MM.1S (cell line): ENCODE results near the gene EGLN1.

Experiments
- DNase-seq: peaks from one replicate; pipeline ENCODE4 v3.0.0-alpha.2; 2015
- H2AFZ ChIP-seq: fragments of 300-600 bp; sonication (generic); 2 replicates; pipeline ENCODE4 v1.6.0; 2016; ENCODE audit warnings: antibody characterized with exemption, low read length
- H3F3A ChIP-seq: fragments of 300-600 bp; sonication (generic); 2 replicates; pipeline ENCODE4 v1.6.1; 2016; ENCODE audit warnings: mild to moderate bottlenecking, antibody characterized with exemption, low read length, moderate library complexity, mixed read lengths; ENCODE audit not compliant: insufficient read depth
- H3K27ac ChIP-seq: fragments of 300-600 bp; sonication (generic); 2 replicates; pipeline ENCODE4 v1.5.1; 2016; ENCODE audit warnings: mild to moderate bottlenecking, low read length
- H3K27me3 ChIP-seq: fragments of 300-600 bp; sonication (generic); replicated peaks from 2 replicates; pipeline ENCODE4 v1.6.0; 2016; ENCODE audit warnings: low read length; ENCODE audit not compliant: insufficient read depth
- H3K36me3 ChIP-seq: fragments of 300-600 bp; sonication (generic); replicated peaks from 2 replicates; pipeline ENCODE4 v1.6.1; 2016; ENCODE audit warnings: mild to moderate bottlenecking, low read length, mixed read lengths; ENCODE audit not compliant: insufficient read depth
- H3K4me1 ChIP-seq: fragments of 300-600 bp; sonication (generic); 2 replicates; pipeline ENCODE4 v1.6.1; 2016; ENCODE audit warnings: low read length, mixed read lengths
- H3K4me2 ChIP-seq: fragments of 300-600 bp; sonication (generic); 2 replicates; pipeline ENCODE4 v1.6.0; 2016; ENCODE audit warnings: low read depth, low read length
- H3K4me3 ChIP-seq: fragments of 300-600 bp; sonication (generic); 2 replicates; pipeline ENCODE4 v1.5.1; 2016; ENCODE audit warnings: low read length, mixed read lengths
- H3K79me2 ChIP-seq: fragments of 300-600 bp; sonication (generic); 2 replicates; pipeline ENCODE4 v1.6.1; 2016; ENCODE audit warnings: mixed run types, low read length, mixed read lengths
- H3K9ac ChIP-seq: fragments of 300-600 bp; sonication (generic); 2 replicates; pipeline ENCODE4 v1.6.1; 2016; ENCODE audit warnings: low read length, mixed read lengths
- H3K9me2 ChIP-seq: fragments of 300-600 bp; sonication (generic); replicated peaks from 2 replicates; pipeline ENCODE4 v1.6.1; 2016; ENCODE audit warnings: mild to moderate bottlenecking, low read length, mixed read lengths; ENCODE audit not compliant: insufficient read depth
- H3K9me3 ChIP-seq: fragments of 300-600 bp; sonication (generic); replicated peaks from 2 replicates; pipeline ENCODE4 v1.6.1; 2016; ENCODE audit warnings: mild to moderate bottlenecking, low read length, mixed read lengths; ENCODE audit not compliant: insufficient read depth
- H4K20me1 ChIP-seq: fragments of 300-600 bp; sonication (generic); 2 replicates; pipeline ENCODE4 v1.6.1; 2016; ENCODE audit warnings: mild to moderate bottlenecking, low read length, moderate library complexity, mixed read lengths; ENCODE audit not compliant: insufficient read depth
- CTCF ChIP-seq: fragments of 300-600 bp; sonication (generic); IDR thresholded peaks from 2 replicates; pipeline ENCODE4 v1.5.1; 2016; ENCODE audit warnings: antibody characterized with exemption, low read length, mixed read lengths
- EZH2 ChIP-seq: fragments of 300-600 bp; sonication (generic); optimal IDR thresholded peaks from 2 replicates; pipeline ENCODE3; 2017; ENCODE audit warnings: low read depth, mild to moderate bottlenecking, antibody characterized with exemption, low read length, mixed read lengths
- EZH2phosphoT487 ChIP-seq: fragments of 300-600 bp; sonication (generic); IDR thresholded peaks from 2 replicates; pipeline ENCODE4 v1.6.1; 2018; ENCODE audit warnings: antibody characterized with exemption, low read length

EGLN1 gene

DNA sequence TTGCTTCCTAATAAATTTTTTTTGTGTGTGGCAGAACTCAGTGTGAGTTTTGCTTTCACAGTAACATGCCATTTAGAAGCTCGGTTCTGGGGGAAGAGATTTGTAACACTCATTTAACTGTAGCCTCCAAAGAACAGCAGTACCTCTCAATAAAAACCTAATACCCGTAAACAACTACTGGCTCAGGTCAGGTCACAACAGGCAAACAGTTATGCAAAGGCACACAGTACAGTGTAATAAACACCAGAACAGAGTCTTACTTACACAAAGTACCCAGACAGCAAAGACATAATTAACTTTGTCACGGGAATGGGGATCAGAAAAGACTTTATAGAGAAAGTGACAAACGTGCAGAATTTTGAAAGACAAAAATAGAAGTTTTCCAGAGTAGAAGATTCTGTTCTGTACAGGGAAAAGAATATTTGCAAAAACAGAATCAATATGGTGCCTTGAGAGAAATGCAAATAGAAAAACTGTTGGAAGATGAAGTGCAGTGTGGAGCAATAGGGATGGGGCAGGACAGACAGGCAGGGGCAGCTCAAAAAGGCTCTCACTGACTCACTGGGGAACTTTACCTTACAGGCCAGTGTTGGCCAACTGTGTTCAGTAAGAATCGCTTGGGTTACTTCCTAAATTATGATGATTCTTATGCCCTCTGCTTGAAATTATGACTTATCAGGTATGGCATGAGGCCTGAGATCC, 38.8 kb downstream of the EGLN1 start:
- no peaks in the 10 kb centered on the region for H3F3A ChIP-seq
- H4K20me1 ChIP-seq = no peaks in the 10 kb centered on the region
- no peak overlapping the region for H3K27ac ChIP-seq
- peaks cover 14% of the 10 kb centered on the region for H3K4me1 ChIP-seq
- no peaks in the 10 kb centered on the region for H3K9me3 ChIP-seq
- no peaks in the 10 kb centered on the region for H3K9me2 ChIP-seq
- DNase-seq = no peak
- peaks cover 79% of the 10 kb centered on the region for H3K79me2 ChIP-seq
- no peak overlapping the region for H3K9ac ChIP-seq
- H3K27me3 ChIP-seq = no peaks in the 10 kb centered on the region
- no peak overlapping the region for H3K4me3 ChIP-seq
- H2AFZ ChIP-seq = no peak overlapping the region
- TF ChIP-seq CTCF = no peak
- H3K4me2 ChIP-seq = no peak overlapping the region
- no peaks in the 10 kb centered on the region for H3K36me3 ChIP-seq

DNA sequence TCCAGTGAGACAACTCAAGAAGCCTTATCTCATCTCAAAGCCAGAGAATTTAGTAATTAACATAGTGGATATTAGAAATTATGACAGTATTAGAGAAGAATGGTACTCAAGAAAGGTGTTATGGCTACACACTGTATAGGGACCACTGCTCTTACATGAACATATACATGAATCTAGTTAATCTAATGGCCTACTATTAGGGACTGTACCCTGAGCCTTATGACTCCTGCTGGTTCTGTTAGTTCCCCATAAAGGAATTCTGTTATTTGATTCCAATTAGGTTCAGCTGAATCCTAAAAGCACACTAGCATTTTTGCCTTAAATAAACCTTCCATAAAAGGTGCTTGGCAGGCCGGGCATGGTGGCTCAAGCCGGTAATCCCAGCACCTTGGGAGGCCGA, 39.7 kb downstream of the EGLN1 start:
- no peaks in the 10 kb centered on the region for H3K9me2 ChIP-seq
- H3K36me3 ChIP-seq = no peaks in the 10 kb centered on the region
- DNase-seq = no peak
- peaks cover 14% of the 10 kb centered on the region for H3K4me1 ChIP-seq
- H3K4me3 ChIP-seq = no peak overlapping the region
- no peaks in the 10 kb centered on the region for H3K9me3 ChIP-seq
- no peak overlapping the region for H3K27ac ChIP-seq
- no peak overlapping the region for H3K9ac ChIP-seq
- no peak overlapping the region for H2AFZ ChIP-seq
- H3F3A ChIP-seq = no peaks in the 10 kb centered on the region
- H3K79me2 ChIP-seq = peaks cover 78% of the 10 kb centered on the region
- H3K4me2 ChIP-seq = no peak overlapping the region
- H4K20me1 ChIP-seq = no peaks in the 10 kb centered on the region
- H3K27me3 ChIP-seq = no peaks in the 10 kb centered on the region
- TF ChIP-seq EZH2phosphoT487 (no peak), EZH2 (no peak), CTCF (no peak)

DNA sequence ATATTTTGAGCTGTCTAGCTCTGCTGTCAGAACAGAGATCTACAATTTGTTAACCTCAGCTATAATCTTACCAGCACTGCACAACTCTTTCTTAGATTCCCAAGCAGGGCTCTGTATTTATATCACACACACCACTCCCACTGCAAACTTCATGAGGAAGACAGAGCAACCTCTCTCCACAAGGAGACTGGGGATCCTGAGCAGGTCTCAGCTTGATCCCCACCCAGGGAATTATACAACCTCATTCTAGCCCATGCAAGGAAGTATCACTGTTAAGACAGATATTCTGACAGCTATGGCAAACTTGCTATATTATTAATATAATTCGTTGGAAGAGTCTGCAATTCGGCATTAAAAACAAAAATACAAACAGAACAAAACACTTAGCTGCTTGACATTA, 40.4 kb downstream of the EGLN1 start:
- Histone ChIP-seq H3K79me2 (peaks cover 82% of the 10 kb centered on the region), H3K27me3 (no peaks in the 10 kb centered on the region), H3K9me3 (no peaks in the 10 kb centered on the region), H2AFZ (no peak overlapping the region), H3F3A (no peaks in the 10 kb centered on the region), H3K9ac (no peak overlapping the region), H3K4me1 (peaks cover 20% of the 10 kb centered on the region), H4K20me1 (no peaks in the 10 kb centered on the region), H3K9me2 (no peaks in the 10 kb centered on the region), H3K36me3 (no peaks in the 10 kb centered on the region), H3K4me2 (no peak overlapping the region), H3K27ac (no peak overlapping the region), H3K4me3 (no peak overlapping the region)
- TF ChIP-seq CTCF = no peak
- no peak for TF ChIP-seq EZH2
- TF ChIP-seq EZH2phosphoT487 = no peak
- no peak for DNase-seq
